ENCODE measurements around the gene HSF5.
"Not testable (repeated sequence)": the region's sequence is repeated elsewhere in the genome, so short reads cannot be mapped to it uniquely, and the experiment has no call there.

The HSF5 gene

GRCh38 chr17:58412064-58412703 is 76.0 kb downstream of the HSF5 start:
- no peak for DNase-seq

DNA sequence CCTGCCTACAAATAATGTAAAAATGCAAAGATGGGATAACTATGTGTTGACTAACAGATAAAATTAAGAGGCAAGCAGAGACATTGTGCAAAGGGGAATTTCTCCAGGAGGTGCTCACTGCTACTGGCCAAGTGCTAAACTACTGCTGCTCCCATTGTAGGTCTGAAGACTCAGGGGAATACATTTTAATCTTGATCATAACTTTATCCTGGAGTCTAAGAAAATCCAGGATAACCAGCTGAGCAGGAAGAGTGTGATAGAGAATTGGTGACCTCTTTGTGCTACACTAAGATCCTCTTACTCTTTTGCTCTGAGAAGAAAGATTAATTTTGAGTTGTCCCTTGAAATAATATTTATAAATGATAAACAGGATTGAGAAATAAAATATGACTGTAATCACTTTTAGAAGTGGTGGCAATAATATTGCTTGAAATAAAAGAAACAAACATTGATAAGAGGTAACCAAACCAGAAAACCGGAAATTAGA is 76.8 kb downstream of the HSF5 start:
- DNase-seq, result no peak

GRCh38 chr17:58410714-58411407 is 77.3 kb downstream of the HSF5 start:
- DNase-seq, result no peak

GRCh38 chr17:58409432-58409831 is 78.8 kb downstream of the HSF5 start:
- DNase-seq, result no peak

GRCh38 chr17:58403311-58403710 is 84.9 kb downstream of the HSF5 start:
- peak; percentile 77 for DNase-seq

- no peak for DNase-seq
Observed at GRCh38 chr17:58402679-58403078, 85.5 kb downstream of the HSF5 start.

DNA sequence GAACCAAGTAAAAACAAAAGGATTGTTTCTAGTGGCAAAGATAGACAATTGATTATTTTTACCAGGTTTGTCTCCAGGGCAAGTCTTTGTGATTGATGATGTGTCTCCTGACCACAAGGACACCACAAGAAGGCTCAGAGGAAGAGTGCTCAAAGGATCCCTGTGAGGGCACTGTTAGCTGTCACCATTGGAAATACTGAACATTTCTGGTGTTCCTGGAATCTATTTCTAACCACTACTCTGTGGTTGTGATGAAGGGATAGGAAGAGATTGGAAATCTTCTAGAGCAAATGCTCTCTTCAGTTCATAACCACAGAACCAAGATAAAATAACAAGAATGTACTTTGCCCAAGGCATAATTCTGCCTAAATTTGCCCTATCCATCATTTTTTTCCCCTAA is 86.2 kb downstream of the HSF5 start:
- DNase-seq, result no peak

DNA sequence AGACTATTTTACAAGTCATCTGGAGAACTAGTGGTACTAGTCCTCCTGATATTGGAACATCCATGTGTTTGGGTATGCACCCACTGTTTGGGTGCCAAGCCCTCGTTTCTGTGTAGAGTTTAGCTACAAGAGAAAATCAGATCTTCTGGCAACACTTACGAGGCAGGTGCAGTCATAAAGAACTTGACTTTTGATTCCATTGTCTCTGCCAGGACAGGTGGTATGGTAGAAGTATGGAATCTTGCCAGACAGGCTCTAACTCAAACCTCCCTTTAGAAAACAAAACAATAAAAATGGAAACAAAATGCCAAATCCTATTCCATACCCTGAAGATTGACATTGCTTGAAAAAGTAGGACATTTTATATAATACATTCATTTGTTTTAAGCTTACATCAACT is 86.9 kb downstream of the HSF5 start:
- DNase-seq, result peak; percentile 11

- no peak for DNase-seq
Observed at GRCh38 chr17:58400826-58401225, 87.4 kb downstream of the HSF5 start.

- no peak for DNase-seq
Observed at GRCh38 chr17:58399974-58400373, 88.2 kb downstream of the HSF5 start.

DNA sequence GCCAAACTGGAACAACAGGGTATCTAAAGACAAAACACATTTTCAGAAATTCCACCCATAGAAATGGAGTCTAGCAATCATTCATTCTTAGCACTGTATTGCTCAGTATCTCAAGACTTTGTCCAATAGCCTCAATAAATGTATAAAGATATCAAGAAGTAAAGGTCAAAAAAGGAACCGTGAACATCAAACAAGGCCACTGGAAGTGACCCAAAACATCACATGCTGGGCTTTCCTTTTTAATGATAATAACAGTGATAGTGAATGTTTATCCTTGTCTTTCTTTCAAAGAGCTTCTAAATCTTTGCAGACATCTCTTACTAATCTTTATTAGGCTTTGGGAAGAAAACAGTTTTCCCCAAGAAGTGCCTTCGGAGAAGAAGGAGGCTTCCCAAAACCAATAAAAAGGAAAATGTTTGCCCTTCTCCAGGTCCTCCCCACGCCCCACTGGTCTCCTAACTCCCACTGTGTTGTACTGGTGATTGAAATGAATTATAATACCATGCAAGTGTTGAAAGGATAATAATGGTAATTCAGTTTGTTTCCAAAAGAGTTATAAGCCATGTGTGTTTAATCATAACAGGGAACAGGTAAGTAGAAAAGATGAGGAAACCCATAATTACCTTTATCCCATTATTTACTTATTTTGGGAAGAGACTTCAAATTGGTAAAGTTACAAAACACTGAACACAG is 89.5 kb downstream of the HSF5 start:
- DNase-seq, result no peak

DNA sequence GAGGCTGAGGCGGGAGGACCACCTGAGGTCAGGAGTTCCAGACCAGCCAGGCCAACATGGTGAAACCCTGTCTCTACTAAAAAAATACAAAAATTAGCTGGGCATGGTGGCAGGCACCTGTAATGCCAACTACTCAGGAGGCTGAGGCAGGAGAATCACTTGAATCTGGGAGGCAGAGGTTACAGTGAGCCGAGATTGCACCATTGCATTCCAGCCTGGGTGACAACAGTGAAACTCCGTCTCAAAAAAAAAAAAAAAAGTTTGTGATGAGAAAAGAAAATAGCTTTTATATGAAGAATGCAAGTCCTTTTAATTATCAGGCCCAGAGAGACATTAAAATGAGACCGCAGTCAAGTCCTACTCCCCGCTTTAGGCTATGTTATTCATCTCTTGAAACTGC is 90.8 kb downstream of the HSF5 start:
- not testable (repeated sequence) for DNase-seq

GRCh38 chr17:58396173-58396572 is 92.0 kb downstream of the HSF5 start:
- no peak for DNase-seq

DNA sequence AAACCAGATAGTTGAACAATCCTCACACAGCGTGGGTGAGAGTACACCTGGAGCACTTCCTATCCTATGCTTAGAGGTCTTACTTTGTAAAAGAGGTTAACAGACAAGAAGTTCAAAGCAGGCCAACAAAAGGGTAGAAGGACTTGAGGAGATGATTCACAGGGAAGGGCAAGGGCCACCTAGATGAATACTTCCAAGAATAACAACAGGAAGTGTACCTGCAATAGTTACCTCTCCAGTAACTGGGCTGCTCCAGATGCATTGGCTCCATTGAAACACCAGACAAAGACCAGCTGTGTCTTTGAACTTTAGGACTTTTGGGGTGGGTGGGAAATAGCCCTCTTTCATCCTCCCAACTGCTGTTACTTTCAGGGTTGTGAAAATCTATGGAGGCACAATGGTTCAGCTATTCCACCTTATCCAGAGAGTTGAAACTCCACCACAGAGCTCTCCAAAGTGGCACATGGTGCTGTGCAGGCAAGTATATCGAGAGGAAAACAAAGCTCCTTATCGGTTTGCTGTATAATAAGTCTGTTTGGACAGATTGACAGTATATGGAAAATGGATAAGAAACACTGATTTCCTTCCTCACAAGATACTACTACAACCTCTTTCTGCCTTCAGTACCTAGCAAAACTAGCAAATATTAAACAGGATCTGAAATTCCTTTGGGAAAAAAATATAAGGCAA is 93.5 kb downstream of the HSF5 start:
- no peak for DNase-seq

GRCh38 chr17:58391302-58391984 is 96.8 kb downstream of the HSF5 start:
- peak; percentile 89 for DNase-seq

- no peak for DNase-seq
Observed at GRCh38 chr17:58390884-58391283, 97.3 kb downstream of the HSF5 start.

GRCh38 chr17:58388302-58389190 is 99.7 kb downstream of the HSF5 start:
- no peak for DNase-seq

- no peak for DNase-seq
Observed at GRCh38 chr17:58387834-58388233, 100.4 kb downstream of the HSF5 start.

DNA sequence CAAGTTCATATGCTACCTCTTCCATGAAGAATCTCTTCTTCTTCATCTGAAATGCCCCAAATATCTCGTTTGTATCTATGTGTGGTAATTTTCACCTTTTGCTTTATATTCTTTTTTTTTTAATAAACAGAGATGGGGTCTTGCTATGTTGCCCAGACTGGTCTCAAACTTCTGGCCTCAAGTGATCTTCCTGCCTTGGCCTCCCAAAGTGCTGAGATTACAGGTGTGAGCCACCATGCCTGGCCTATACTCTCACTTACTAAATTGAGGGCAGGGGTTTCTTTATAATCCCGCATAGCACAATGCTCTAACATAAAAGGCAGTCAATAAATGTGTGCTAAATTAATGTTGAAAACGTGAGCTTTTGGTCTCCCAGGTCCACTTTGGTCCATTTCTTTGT is 101.5 kb downstream of the HSF5 start:
- no peak for DNase-seq

- no peak for DNase-seq
Observed at GRCh38 chr17:58385359-58385899, 102.8 kb downstream of the HSF5 start.

- no peak for DNase-seq
Observed at GRCh38 chr17:58384897-58385296, 103.3 kb downstream of the HSF5 start.
